Measurements from ENCODE around the gene XYLT1. TPM values are rescaled to one million over a fixed set of nuclear protein-coding genes. Genes with fewer than 3 reads are reported as not detected.

The XYLT1 gene
- polyA plus RNA-seq, 1 of the 3 experiments (the other 2 are of a cell fraction) = 17.6 TPM

- Histone ChIP-seq H3K79me2 (ENCODE audit: insufficient read depth) (peaks cover 100% of the 10 kb centered on the region), H3K9ac (no peak overlapping the region), H2AFZ (ENCODE audit: low read depth) (no peak overlapping the region), H4K20me1 (ENCODE audit: insufficient read depth) (peaks cover 100% of the 10 kb centered on the region), H3K9me3 (no peaks in the 10 kb centered on the region), H3K4me3 (ENCODE audit: low read depth in 2 of 2, low read length in 1 of 2) (no peak overlapping the region), H3K27me3 (ENCODE audit: insufficient read depth) (no peaks in the 10 kb centered on the region), H3K4me1 (ENCODE audit: control insufficient read depth in 1 of 2, insufficient read depth in 2 of 2, low read depth in 1 of 2, low read length in 1 of 2) (peaks cover 18 to 30% of the 10 kb centered on the region in 2 experiments; a peak in 3 of 4 replicates), H3K9me2 (no peaks in the 10 kb centered on the region), H3K27ac (ENCODE audit: low read depth in 2 of 2, low read length in 1 of 2) (no peak overlapping the region; a peak in 1 of 4 replicates), H3F3A (replicated peaks; ENCODE audit: insufficient read depth) (peaks cover 25% of the 10 kb centered on the region), H3K36me3 (replicated peaks in 1 of 2; ENCODE audit: control insufficient read depth in 1 of 2, insufficient read depth in 2 of 2, low read length in 1 of 2) (peaks cover 0 to 3% of the 10 kb centered on the region in 2 experiments), H3K4me2 (no peak overlapping the region)
- WGBS (ENCODE audit: low lambda C conversion rate) = 85% methylated on average over 8 of the region's 9 CpGs
- TF ChIP-seq, protein P1, sequence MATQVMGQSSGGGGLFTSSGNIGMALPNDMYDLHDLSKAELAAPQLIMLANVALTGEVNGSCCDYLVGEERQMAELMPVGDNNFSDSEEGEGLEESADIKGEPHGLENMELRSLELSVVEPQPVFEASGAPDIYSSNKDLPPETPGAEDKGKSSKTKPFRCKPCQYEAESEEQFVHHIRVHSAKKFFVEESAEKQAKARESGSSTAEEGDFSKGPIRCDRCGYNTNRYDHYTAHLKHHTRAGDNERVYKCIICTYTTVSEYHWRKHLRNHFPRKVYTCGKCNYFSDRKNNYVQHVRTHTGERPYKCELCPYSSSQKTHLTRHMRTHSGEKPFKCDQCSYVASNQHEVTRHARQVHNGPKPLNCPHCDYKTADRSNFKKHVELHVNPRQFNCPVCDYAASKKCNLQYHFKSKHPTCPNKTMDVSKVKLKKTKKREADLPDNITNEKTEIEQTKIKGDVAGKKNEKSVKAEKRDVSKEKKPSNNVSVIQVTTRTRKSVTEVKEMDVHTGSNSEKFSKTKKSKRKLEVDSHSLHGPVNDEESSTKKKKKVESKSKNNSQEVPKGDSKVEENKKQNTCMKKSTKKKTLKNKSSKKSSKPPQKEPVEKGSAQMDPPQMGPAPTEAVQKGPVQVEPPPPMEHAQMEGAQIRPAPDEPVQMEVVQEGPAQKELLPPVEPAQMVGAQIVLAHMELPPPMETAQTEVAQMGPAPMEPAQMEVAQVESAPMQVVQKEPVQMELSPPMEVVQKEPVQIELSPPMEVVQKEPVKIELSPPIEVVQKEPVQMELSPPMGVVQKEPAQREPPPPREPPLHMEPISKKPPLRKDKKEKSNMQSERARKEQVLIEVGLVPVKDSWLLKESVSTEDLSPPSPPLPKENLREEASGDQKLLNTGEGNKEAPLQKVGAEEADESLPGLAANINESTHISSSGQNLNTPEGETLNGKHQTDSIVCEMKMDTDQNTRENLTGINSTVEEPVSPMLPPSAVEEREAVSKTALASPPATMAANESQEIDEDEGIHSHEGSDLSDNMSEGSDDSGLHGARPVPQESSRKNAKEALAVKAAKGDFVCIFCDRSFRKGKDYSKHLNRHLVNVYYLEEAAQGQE (IDR thresholded peaks at IDR 0.05; ENCODE audit: low read depth, low read length) = peak; percentile 74; the same call in 1 of the 2 replicates
- TF ChIP-seq SIN3A (IDR thresholded peaks at IDR 0.05; ENCODE audit: borderline replicate concordance, low read depth, low read length) = no peak
- ChIA-PET POLR2A (no interaction called here), CTCF (interaction anchor here (1.0 to 1.6 kb wide), 3 partner anchors 24 to 156 kb away, joined by 3 to 4 read pairs (median 3); no protein-coding TSS in a partner anchor)
- DNase-seq = no peak
Measured at GRCh38 chr16:17311333-17312093, 159.2 kb downstream of the XYLT1 start.

DNA sequence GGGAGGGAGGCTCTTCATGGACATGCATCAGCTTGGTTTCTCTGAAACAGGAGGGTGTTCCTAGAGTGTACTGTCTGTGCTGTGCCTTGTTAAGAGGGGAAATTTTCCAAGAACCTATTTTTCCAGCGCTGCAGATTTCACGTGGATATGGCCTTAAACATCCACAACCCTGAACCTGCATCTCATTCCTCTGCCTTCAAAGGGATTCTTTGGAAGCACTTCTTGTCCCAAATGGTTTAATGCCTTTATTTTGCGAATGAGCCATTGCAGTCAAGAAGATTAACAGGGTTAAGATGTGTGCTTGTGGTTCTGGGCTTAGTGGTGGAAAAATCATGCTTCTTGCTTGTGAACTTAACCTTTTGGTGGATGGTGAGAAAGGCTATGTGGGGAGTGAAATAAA, 161.2 kb downstream of the XYLT1 start:
- Histone ChIP-seq H3K4me3 (ENCODE audit: low read depth in 2 of 2, low read length in 1 of 2) (no peak overlapping the region), H3K27me3 (ENCODE audit: insufficient read depth) (no peaks in the 10 kb centered on the region), H3K9ac (no peak overlapping the region), H3K4me1 (ENCODE audit: control insufficient read depth in 1 of 2, insufficient read depth in 2 of 2, low read depth in 1 of 2, low read length in 1 of 2) (peaks cover 18 to 32% of the 10 kb centered on the region in 2 experiments; a peak in 3 of 4 replicates), H3K4me2 (no peak overlapping the region), H3K79me2 (ENCODE audit: insufficient read depth) (peaks cover 100% of the 10 kb centered on the region), H3K27ac (ENCODE audit: low read depth in 2 of 2, low read length in 1 of 2) (no peak overlapping the region), H3F3A (replicated peaks; ENCODE audit: insufficient read depth) (peaks cover 33% of the 10 kb centered on the region), H3K9me3 (no peaks in the 10 kb centered on the region), H3K9me2 (no peaks in the 10 kb centered on the region), H2AFZ (ENCODE audit: low read depth) (no peak overlapping the region), H4K20me1 (ENCODE audit: insufficient read depth) (peaks cover 99% of the 10 kb centered on the region), H3K36me3 (replicated peaks in 1 of 2; ENCODE audit: control insufficient read depth in 1 of 2, insufficient read depth in 2 of 2, low read length in 1 of 2) (peaks cover 0 to 9% of the 10 kb centered on the region in 2 experiments)
- DNase-seq = no peak
- ChIA-PET CTCF (no interaction called here), POLR2A (no interaction called here)
- 95% methylated on average over 3 of the region's 3 CpGs for WGBS (ENCODE audit: low lambda C conversion rate)
- TF ChIP-seq, protein P2, sequence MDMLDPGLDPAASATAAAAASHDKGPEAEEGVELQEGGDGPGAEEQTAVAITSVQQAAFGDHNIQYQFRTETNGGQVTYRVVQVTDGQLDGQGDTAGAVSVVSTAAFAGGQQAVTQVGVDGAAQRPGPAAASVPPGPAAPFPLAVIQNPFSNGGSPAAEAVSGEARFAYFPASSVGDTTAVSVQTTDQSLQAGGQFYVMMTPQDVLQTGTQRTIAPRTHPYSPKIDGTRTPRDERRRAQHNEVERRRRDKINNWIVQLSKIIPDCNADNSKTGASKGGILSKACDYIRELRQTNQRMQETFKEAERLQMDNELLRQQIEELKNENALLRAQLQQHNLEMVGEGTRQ (IDR thresholded peaks at IDR 0.05; ENCODE audit: borderline replicate concordance, low read depth, low read length) = no peak

All from SK-N-SH (cell line).